T-helper 1 cell treated with Interleukin-12 subunit alpha and Interleukin-12 subunit beta and Interleukin-4 antibody, amounts not matched to agents 30 μg/mL and 1 μg/mL, for 36 hours (primary cell): ENCODE data around the gene NRN1L.

Source experiments
- H3K27ac Mint-ChIP-seq: one replicate; pipeline ENCODE4 v1.8.0; 2021; ENCODE audit warnings: mild to moderate bottlenecking, mixed read lengths
- H3K27me3 Mint-ChIP-seq: one replicate; pipeline ENCODE4 v1.8.0; 2021; ENCODE audit warnings: low read depth, mixed read lengths
- H3K36me3 Mint-ChIP-seq: one replicate; pipeline ENCODE4 v1.8.0; 2021; ENCODE audit warnings: low read depth, mixed read lengths
- H3K4me1 Mint-ChIP-seq: one replicate; pipeline ENCODE4 v1.8.0; 2021; ENCODE audit warnings: low read depth, mixed read lengths
- H3K4me3 Mint-ChIP-seq: one replicate; pipeline ENCODE4 v1.8.0; 2021; ENCODE audit warnings: mild to moderate bottlenecking, moderate library complexity, mixed read lengths
- H3K9me3 Mint-ChIP-seq: one replicate; pipeline ENCODE4 v1.8.0; 2021; ENCODE audit warnings: mixed read lengths

Gene NRN1L

GRCh38 chr16:67872131-67872630 is 12.5 kb upstream of the NRN1L start:
- peaks cover 31% of the 10 kb centered on the region for H3K4me1 Mint-ChIP-seq
- H3K27ac Mint-ChIP-seq = peak overlapping the region; percentile 84
- peak overlapping the region; percentile 83 for H3K4me3 Mint-ChIP-seq
- no peaks in the 10 kb centered on the region for H3K9me3 Mint-ChIP-seq
- H3K27me3 Mint-ChIP-seq = no peaks in the 10 kb centered on the region
- H3K36me3 Mint-ChIP-seq = peaks cover 24% of the 10 kb centered on the region

GRCh38 chr16:67872631-67873434 is 11.9 kb upstream of the NRN1L start, which contains the start of gene EDC4:
EDC4 (plus strand) TSS chr16:67873052; CDS start chr16:67873262, 210 bp downstream.
- H3K27ac Mint-ChIP-seq = peak within 1 kb of the TSS; percentile 93

GRCh38 chr16:67873435-67874370 is 11.0 kb upstream of the NRN1L start:
- H3K36me3 Mint-ChIP-seq = peaks cover 29% of the 10 kb centered on the region
- no peaks in the 10 kb centered on the region for H3K27me3 Mint-ChIP-seq
- H3K4me3 Mint-ChIP-seq = peak overlapping the region; percentile 83
- no peaks in the 10 kb centered on the region for H3K9me3 Mint-ChIP-seq
- peaks cover 31% of the 10 kb centered on the region for H3K4me1 Mint-ChIP-seq
- H3K27ac Mint-ChIP-seq = peak overlapping the region; percentile 93

More at GRCh38 chr16:67872631-67873434, 11.9 kb upstream of the NRN1L start, which contains the start of gene EDC4:
- no peaks in the 10 kb centered on the region for H3K9me3 Mint-ChIP-seq
- H3K27me3 Mint-ChIP-seq = no peaks in the 10 kb centered on the region
- peaks cover 31% of the 10 kb centered on the region for H3K4me1 Mint-ChIP-seq
- peak within 1 kb of the TSS; percentile 83 for H3K4me3 Mint-ChIP-seq
- H3K36me3 Mint-ChIP-seq = peaks cover 25% of the 10 kb centered on the region

- H3K27ac Mint-ChIP-seq = peak overlapping the region; percentile 93
Measured at GRCh38 chr16:67874372-67874771, 10.3 kb upstream of the NRN1L start.

GRCh38 chr16:67877064-67877463 is 7.6 kb upstream of the NRN1L start:
- Mint-ChIP-seq H3K27ac (no peak overlapping the region), H3K9me3 (no peaks in the 10 kb centered on the region), H3K4me1 (peaks cover 29% of the 10 kb centered on the region), H3K36me3 (peaks cover 35% of the 10 kb centered on the region), H3K27me3 (no peaks in the 10 kb centered on the region), H3K4me3 (no peak overlapping the region)

More at GRCh38 chr16:67874372-67874771, 10.3 kb upstream of the NRN1L start:
- H3K9me3 Mint-ChIP-seq = no peaks in the 10 kb centered on the region
- peaks cover 31% of the 10 kb centered on the region for H3K4me1 Mint-ChIP-seq
- no peaks in the 10 kb centered on the region for H3K27me3 Mint-ChIP-seq
- H3K36me3 Mint-ChIP-seq = peaks cover 33% of the 10 kb centered on the region
- H3K4me3 Mint-ChIP-seq = peak overlapping the region; percentile 83

GRCh38 chr16:67878232-67878631 is 6.5 kb upstream of the NRN1L start:
- H3K4me1 Mint-ChIP-seq = peaks cover 24% of the 10 kb centered on the region
- H3K36me3 Mint-ChIP-seq = peaks cover 36% of the 10 kb centered on the region
- H3K4me3 Mint-ChIP-seq = no peak overlapping the region
- H3K9me3 Mint-ChIP-seq = no peaks in the 10 kb centered on the region
- H3K27me3 Mint-ChIP-seq = no peaks in the 10 kb centered on the region
- no peak overlapping the region for H3K27ac Mint-ChIP-seq

GRCh38 chr16:67878846-67879245 is 5.8 kb upstream of the NRN1L start:
- H3K9me3 Mint-ChIP-seq = no peaks in the 10 kb centered on the region
- H3K27me3 Mint-ChIP-seq = no peaks in the 10 kb centered on the region
- peaks cover 42% of the 10 kb centered on the region for H3K36me3 Mint-ChIP-seq
- no peak overlapping the region for H3K4me3 Mint-ChIP-seq
- peaks cover 23% of the 10 kb centered on the region for H3K4me1 Mint-ChIP-seq
- no peak overlapping the region for H3K27ac Mint-ChIP-seq

GRCh38 chr16:67879462-67879861 is 5.2 kb upstream of the NRN1L start:
- no peaks in the 10 kb centered on the region for H3K27me3 Mint-ChIP-seq
- no peaks in the 10 kb centered on the region for H3K9me3 Mint-ChIP-seq
- no peak overlapping the region for H3K4me3 Mint-ChIP-seq
- H3K36me3 Mint-ChIP-seq = peaks cover 43% of the 10 kb centered on the region
- H3K27ac Mint-ChIP-seq = no peak overlapping the region
- H3K4me1 Mint-ChIP-seq = peaks cover 16% of the 10 kb centered on the region

GRCh38 chr16:67879936-67880335 is 4.7 kb upstream of the NRN1L start:
- H3K9me3 Mint-ChIP-seq = no peaks in the 10 kb centered on the region
- peaks cover 12% of the 10 kb centered on the region for H3K4me1 Mint-ChIP-seq
- peaks cover 43% of the 10 kb centered on the region for H3K36me3 Mint-ChIP-seq
- no peak overlapping the region for H3K27ac Mint-ChIP-seq
- no peak overlapping the region for H3K4me3 Mint-ChIP-seq
- H3K27me3 Mint-ChIP-seq = no peaks in the 10 kb centered on the region

GRCh38 chr16:67880584-67880983 is 4.1 kb upstream of the NRN1L start:
- Mint-ChIP-seq H3K36me3 (peaks cover 39% of the 10 kb centered on the region), H3K4me1 (peaks cover 5% of the 10 kb centered on the region), H3K27me3 (no peaks in the 10 kb centered on the region), H3K27ac (no peak overlapping the region), H3K9me3 (no peaks in the 10 kb centered on the region), H3K4me3 (no peak overlapping the region)

GRCh38 chr16:67881621-67882161 is 3.0 kb upstream of the NRN1L start:
- Mint-ChIP-seq H3K4me3 (no peak overlapping the region), H3K27ac (no peak overlapping the region), H3K9me3 (no peaks in the 10 kb centered on the region), H3K36me3 (peaks cover 37% of the 10 kb centered on the region), H3K4me1 (no peaks in the 10 kb centered on the region), H3K27me3 (no peaks in the 10 kb centered on the region)

- Mint-ChIP-seq H3K36me3 (peaks cover 36% of the 10 kb centered on the region), H3K4me3 (no peak overlapping the region), H3K27me3 (no peaks in the 10 kb centered on the region), H3K27ac (no peak overlapping the region), H3K9me3 (no peaks in the 10 kb centered on the region), H3K4me1 (no peaks in the 10 kb centered on the region)
Measured at GRCh38 chr16:67882374-67883145, 2.1 kb upstream of the NRN1L start.

GRCh38 chr16:67883146-67883871 is 1.4 kb upstream of the NRN1L start:
- Mint-ChIP-seq H3K36me3 (peaks cover 31% of the 10 kb centered on the region), H3K27me3 (no peaks in the 10 kb centered on the region), H3K4me1 (no peaks in the 10 kb centered on the region), H3K9me3 (no peaks in the 10 kb centered on the region), H3K27ac (no peak overlapping the region), H3K4me3 (no peak overlapping the region)
